Activated CD4-positive, alpha-beta T cell treated with anti-CD3 and anti-CD28 coated beads, Interleukin-2, amount 50 U/mL, for 48 hours (primary cell): Measurements from ENCODE around the gene ATP5MG.
"Not testable (repeated sequence)": the region's sequence is repeated elsewhere in the genome, so short reads cannot be mapped to it uniquely, and the experiment has no call there.

Source experiments
- DNase-seq, 2 experiments: peaks; one replicate each; pipeline ENCODE4 v3.0.0-alpha.2; 2020

The ATP5MG gene

DNA sequence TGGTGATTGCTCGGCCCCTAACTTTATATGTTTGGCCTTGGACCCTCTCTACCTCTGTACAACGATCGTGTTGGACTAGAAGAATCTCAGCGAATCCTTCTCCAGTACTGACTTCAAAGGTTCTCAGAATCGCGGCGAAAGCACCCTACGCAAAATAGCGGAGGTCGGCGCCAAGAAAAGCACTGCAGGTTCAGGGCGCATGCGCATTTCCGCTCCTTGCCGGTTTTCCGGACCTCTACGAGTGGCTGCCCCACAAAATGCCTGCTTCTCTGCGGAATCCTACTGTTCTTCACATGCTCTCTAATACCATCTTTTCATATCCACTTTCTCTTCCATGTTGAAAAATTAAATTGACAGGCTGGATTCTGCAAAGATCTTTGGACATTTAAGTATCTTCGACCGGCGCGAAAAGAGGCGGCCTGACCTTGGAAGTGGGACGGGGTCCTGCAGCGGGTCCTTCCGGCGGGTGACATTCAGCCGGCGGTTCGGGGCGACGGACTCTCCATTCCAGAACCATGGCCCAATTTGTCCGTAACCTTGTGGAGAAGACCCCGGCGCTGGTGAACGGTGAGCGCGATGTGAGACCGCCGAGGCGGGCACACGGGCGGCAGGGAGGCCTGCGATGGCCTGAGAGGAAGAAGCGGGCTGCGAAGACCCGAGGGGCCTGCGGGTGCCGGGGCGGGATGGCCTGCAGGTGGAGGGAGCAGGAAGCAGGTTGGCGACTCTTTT lies at the start of gene ATP5MG:
TSS of gene ATP5MG (plus strand) at position 456 of the 729 bp plus-strand sequence. CDS start at position 516, 60 bp downstream.
- DNase-seq: peak; percentile 93 to 95

GRCh38 chr11:118353084-118353710 lies 48.2 kb upstream of the ATP5MG start:
- no peak for DNase-seq

DNA sequence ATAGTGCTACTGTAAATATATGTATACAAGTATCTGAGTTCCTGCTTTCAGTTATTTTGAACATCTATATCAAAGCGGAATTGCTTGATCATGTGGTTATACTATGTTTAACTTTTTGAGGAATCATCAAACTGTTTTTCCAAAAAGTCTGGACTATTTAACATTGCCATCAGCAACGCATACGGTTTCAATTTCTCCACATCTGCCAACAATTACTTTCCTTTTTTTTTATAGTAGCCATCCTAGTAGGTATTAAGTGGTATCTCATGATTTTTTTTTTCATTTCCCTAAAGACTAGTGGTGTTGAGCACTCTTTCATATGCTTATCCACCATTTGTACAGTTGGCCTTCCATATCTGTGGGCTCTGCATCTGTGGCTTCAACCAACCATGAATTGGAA lies 43.3 kb upstream of the ATP5MG start:
- no peak for DNase-seq

DNA sequence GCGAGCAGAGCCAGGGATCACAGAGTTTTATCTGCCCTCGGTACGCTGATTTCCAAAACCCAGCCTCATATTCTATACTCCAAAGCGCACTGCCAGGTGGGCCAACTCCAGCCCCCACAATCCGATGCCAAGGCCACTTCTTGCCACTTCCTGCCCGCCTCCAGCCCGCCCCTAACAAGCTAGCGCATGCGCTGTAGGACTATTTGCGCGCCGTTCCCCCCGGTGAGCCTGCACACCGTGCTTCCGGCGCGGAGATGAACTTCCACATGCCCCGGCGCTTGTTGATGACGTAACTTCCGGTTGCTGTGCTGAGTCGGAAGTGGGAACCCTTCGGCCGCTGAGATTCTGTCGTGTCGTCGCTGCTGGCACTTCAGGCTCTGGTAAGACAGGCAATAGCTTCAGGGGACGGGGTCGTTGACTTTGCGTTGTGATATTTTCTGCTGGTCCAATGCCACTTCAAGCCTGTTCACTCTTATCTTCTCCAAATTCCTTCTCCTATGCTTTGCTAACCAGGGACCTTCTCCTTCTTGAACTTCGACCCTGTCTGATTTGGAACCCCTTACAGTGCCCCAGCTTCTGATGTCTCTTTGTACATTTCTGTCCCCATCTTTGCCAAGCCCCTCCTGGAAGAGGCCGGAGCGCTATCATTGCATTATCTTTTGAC lies 42.0 kb upstream of the ATP5MG start, which contains the start of gene UBE4A:
TSS of gene UBE4A (plus strand) at position 306 of the 664 bp plus-strand sequence. CDS start 5,481 bp downstream, outside the sequence.
- DNase-seq: peak; percentile 99

- no peak for DNase-seq
These were observed 36.3 kb upstream of the ATP5MG start for GRCh38 chr11:118364956-118365615.

DNA sequence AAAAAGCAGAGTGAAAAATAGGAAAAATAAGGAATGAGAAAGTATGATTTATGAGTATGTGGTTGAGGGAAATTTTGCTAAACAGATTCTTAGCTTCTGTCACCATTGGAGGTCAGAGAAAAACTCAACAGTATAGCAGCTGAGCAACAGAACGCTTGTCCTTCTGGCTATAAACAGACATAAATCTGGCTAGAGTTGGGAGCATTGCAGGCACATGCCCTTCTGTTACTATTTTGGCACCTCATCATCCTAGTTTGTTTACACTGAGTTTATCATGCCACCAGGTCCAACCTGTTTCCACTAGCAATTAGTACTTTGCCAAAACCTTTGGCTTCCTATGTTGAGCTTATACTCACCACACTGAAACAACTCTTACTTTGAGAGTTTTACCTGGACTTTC lies 35.1 kb upstream of the ATP5MG start:
- no peak for DNase-seq

DNA sequence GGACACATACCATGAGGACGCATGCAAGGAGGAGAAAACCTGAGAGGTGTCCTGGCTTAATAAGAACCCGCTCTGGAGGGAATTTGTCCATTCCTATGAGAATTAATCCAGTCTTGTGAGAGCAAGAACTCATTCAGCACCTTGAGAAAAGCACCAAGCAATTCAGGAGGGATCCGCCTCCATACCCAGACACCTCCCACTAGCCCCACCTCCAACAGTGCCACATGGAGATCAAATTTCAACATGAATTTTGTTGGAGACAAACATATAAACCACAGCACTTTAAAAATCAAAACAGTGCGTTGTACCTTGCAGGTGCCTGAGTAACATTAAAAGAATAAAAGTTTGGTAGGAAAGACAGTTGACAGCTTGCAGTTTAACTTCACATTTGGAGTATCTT lies 30.6 kb upstream of the ATP5MG start:
- DNase-seq: no peak

DNA sequence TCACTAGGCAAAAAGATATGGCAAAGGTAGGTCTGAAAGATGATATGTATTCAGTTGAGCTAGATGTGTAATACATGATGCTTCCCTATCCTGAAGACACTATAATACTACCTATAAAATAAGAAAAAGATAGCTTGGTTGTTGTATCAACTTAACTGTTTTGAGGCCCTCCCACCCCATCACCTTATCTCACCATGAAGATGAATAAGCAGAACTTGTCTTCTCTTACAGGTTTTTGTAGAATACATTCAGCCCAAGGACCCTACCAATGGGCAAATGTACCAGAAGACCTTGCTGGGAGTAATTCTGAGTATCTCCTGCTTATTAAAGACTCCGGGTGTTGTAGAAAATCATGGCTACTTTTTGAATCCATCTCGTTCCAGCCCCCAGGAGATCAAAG lies 28.1 kb upstream of the ATP5MG start:
- DNase-seq: no peak

- no peak for DNase-seq
These were observed 27.5 kb upstream of the ATP5MG start for GRCh38 chr11:118373871-118374270.

DNA sequence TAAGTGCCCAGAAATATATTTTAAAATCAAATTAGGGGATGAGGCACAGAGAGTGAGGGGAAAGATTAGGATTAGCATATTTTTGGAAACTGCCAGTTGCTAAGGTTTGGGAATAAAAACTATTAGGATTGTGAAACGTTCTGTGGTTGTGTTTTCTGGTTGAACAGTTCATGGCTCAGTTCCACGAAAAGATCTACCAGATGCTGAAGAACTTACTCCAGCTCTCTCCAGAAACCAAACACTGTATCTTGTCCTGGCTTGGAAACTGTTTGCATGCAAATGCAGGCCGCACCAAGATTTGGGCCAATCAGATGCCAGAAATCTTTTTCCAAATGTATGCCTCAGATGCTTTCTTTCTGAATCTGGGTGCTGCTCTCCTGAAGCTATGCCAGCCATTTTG lies 26.7 kb upstream of the ATP5MG start:
- DNase-seq: no peak

DNA sequence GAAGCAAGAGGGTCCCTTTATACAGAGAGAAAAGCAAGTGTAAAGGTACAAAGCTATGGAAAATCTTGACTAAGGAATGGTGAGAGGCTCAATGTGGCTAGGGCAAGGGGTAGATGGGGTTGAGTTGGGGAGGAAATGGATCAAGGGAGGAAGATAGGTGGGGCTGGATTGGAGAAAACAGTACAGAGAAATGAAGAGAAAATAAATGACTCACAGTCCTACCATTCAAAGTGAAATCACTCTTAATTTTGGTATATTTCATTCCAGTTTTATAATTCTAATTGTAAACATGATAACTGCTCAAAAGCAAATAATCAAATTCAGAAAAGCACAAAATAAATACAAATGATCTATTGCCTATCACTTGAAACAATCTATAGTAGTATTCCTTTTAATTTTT lies 25.4 kb upstream of the ATP5MG start:
- no peak for DNase-seq

- DNase-seq: no peak
These were observed 21.9 kb upstream of the ATP5MG start for GRCh38 chr11:118379497-118379896.

GRCh38 chr11:118380571-118380970 lies 20.8 kb upstream of the ATP5MG start:
- no peak for DNase-seq

DNA sequence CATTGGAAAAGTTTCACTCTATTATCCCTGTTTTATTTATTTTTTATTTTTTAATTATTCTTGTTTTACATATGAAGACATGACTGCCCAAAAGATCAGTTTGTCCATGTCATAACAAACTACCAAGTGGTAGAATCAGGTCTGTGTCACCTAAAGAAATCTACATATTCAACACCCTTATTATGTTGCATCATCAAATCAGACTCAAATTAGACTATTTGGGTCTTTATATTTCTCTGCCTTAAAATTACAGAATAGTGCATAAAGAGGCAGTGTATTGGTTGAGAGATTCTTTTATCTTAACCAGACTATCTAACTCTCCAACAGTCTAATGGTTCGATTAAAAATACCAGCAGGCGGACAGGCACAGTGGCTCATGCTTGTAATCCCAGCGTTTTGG lies 18.5 kb upstream of the ATP5MG start:
- no peak for DNase-seq

DNA sequence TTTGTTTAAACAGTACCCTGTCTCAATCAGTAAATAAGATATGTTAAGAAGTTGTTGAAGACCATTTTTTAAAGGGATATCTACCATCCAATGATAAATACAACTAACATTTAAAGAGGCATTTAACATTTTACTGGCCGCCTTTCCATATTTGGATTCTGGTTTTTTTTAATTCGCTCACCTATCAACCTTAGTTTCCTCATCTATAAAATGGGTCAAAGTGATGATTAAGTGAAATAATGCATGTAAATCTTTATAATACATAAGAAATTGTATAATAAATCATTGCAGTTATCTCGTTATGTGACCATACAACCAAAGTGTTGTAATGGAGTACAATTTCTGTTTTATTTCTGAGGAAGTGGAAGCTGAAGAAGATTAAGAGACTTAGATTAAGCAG lies 17.7 kb upstream of the ATP5MG start:
- no peak for DNase-seq

- no peak for DNase-seq
These were observed 5.3 kb upstream of the ATP5MG start for GRCh38 chr11:118396097-118396501.

DNA sequence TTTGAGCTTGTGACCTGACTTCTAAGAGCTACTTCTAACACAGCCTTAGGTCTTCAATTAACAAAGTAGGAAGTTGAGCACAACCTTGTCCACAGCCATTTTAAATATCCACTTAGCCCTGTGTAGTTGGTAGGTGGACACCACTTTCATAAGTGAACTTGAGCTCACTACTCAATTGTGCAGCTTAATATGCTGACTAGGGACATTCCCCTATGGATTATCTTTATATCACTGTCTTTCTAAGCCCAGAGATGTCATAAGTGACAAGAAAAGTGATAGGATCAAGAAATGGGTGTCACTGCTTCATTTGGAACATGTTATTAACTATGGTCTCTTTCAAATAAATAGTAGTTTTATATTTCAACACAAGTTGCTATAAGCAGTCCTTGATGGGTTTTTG lies 4.0 kb upstream of the ATP5MG start:
- DNase-seq: no peak

- DNase-seq: peak in 1 of 2 experiments; percentile 23
These were observed 2.4 kb upstream of the ATP5MG start for GRCh38 chr11:118398791-118399559.

- DNase-seq: no peak
These were observed 629 bp downstream of the ATP5MG start for GRCh38 chr11:118401880-118402590.

DNA sequence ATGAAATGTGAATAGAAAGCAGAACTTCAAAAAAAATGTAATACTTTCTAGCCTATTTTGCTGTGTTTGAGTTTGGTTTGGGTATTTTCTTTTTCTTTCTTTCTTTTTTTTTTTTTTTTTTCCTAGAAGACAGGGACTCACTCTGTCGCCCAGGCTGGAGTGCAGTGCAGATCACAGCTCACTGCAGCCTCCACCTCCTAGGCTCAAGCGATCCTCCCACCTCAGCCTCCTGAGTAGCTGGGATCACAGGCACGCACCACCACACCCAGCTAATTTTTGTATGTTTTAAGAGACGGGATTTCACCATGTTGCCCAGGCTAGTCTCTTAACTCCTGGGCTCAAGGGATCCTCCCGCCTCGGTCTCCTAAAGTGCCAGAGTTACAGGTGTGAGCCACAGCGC lies 1.2 kb downstream of the ATP5MG start:
- not testable (repeated sequence) for DNase-seq

- DNase-seq: no peak
These were observed 5.3 kb downstream of the ATP5MG start for GRCh38 chr11:118406599-118407166.
